Stimulated activated CD4-positive, alpha-beta T cell treated with anti-CD3 and anti-CD28 coated beads, Interleukin-2, amount 100 ng/mL, for 24 hours (primary cell): Measurements from ENCODE around the gene PCGF3.
"Not testable (repeated sequence)": the region's sequence is repeated elsewhere in the genome, so short reads cannot be mapped to it uniquely, and the experiment has no call there.

Source experiments
- DNase-seq, 2 donors: peaks; one replicate each; pipeline ENCODE4 v3.0.0-alpha.2; 2020

PCGF3 gene

GRCh38 chr4:706083-706633 lies 526 bp downstream of the PCGF3 start:
- not testable (repeated sequence) for DNase-seq

- DNase-seq, result no peak
Observed at GRCh38 chr4:706834-707598, 1.4 kb downstream of the PCGF3 start.

- no peak for DNase-seq
Observed at GRCh38 chr4:707929-708630, 2.4 kb downstream of the PCGF3 start.

GRCh38 chr4:708631-708933 lies 3.0 kb downstream of the PCGF3 start:
- no peak for DNase-seq

GRCh38 chr4:709348-709747 lies 3.7 kb downstream of the PCGF3 start:
- no peak for DNase-seq

GRCh38 chr4:710116-710515 lies 4.5 kb downstream of the PCGF3 start:
- no peak for DNase-seq

GRCh38 chr4:710916-711315 lies 5.3 kb downstream of the PCGF3 start:
- no peak for DNase-seq

- DNase-seq, result no peak
Observed at GRCh38 chr4:712093-712492, 6.5 kb downstream of the PCGF3 start.

GRCh38 chr4:712916-713632 lies 7.4 kb downstream of the PCGF3 start:
- no peak for DNase-seq

- DNase-seq, result no peak
Observed at GRCh38 chr4:714087-714486, 8.5 kb downstream of the PCGF3 start.

- no peak for DNase-seq
Observed at GRCh38 chr4:717601-718320, 12.1 kb downstream of the PCGF3 start.

GRCh38 chr4:718460-718859 lies 12.8 kb downstream of the PCGF3 start:
- no peak for DNase-seq

- DNase-seq, result no peak
Observed at GRCh38 chr4:720111-720860, 14.7 kb downstream of the PCGF3 start.

GRCh38 chr4:721261-722168 lies 15.9 kb downstream of the PCGF3 start:
- DNase-seq, result no peak

GRCh38 chr4:722169-722725 lies 16.6 kb downstream of the PCGF3 start:
- no peak for DNase-seq

- DNase-seq, result no peak
Observed at GRCh38 chr4:722851-723360, 17.3 kb downstream of the PCGF3 start.

GRCh38 chr4:723751-724530 lies 18.3 kb downstream of the PCGF3 start:
- no peak for DNase-seq

- no peak for DNase-seq
Observed at GRCh38 chr4:725391-726234, 20.0 kb downstream of the PCGF3 start.
